Caco-2 (cell line): ENCODE measurements around the gene KIF1A. TPM values are rescaled to one million over a fixed set of nuclear protein-coding genes. Genes with fewer than 3 reads are reported as not detected.

Experiments used
- BruUV-seq: library from RNA; stranded (reverse); fragments of 400-500 nt; replicated peaks from 2 replicates; lab custom pipeline; 2021; lab: Mats Ljungman, UMichigan
- CTCF ChIA-PET: fragments of 300-600 bp; sonication (Branson Sonifier 250); formaldehyde crosslinking; loops from one replicate; lab custom pipeline; 2022; ENCODE audit warnings: antibody characterized with exemption; lab: Charles Lee
- POLR2A ChIA-PET: fragments of 300-600 bp; sonication (Branson Sonifier 250); formaldehyde crosslinking; loops from one replicate; lab custom pipeline; 2022; ENCODE audit warnings: antibody characterized with exemption; lab: Charles Lee
- DNase-seq, 2 experiments: peaks; one replicate each; pipeline versions ENCODE4 v3.0.0 to v3.0.0-alpha.2; 2020 to 2022
- H3K27me3 ChIP-seq: replicated peaks from 2 replicates; pipeline ENCODE4 v1.6.0; 2011; ENCODE audit warnings: low read length; ENCODE audit not compliant: control insufficient read depth, insufficient read depth
- H3K36me3 ChIP-seq: 2 replicates; pipeline ENCODE4 v1.5.1; 2011; ENCODE audit warnings: low read length; ENCODE audit not compliant: control insufficient read depth, insufficient read depth
- H3K4me1 ChIP-seq: fragments of 250-450 bp; sonication (Bioruptor Pico); 2 replicates; pipeline ENCODE4 v1.5.1; 2020; ENCODE audit warnings: mild to moderate bottlenecking
- H3K4me3 ChIP-seq: 2 replicates; pipeline ENCODE4 v1.5.1; 2011; ENCODE audit warnings: low read depth, mild to moderate bottlenecking, control low read depth, low read length
- H3K9me3 ChIP-seq: fragments of 250-450 bp; sonication (Bioruptor Pico); 2 replicates; pipeline ENCODE4 v1.5.1; 2020; ENCODE audit warnings: mild to moderate bottlenecking, moderate library complexity
- H3K27ac Mint-ChIP-seq: one replicate; pipeline ENCODE4 v1.8.0; 2022; ENCODE audit warnings: mixed read lengths; ENCODE audit not compliant: unreplicated experiment
- H3K27me3 Mint-ChIP-seq: one replicate; pipeline ENCODE4 v1.8.0; 2022; ENCODE audit warnings: mixed read lengths; ENCODE audit not compliant: insufficient read depth, unreplicated experiment
- H3K36me3 Mint-ChIP-seq: one replicate; pipeline ENCODE4 v1.8.0; 2022; ENCODE audit warnings: mild to moderate bottlenecking, mixed read lengths; ENCODE audit not compliant: insufficient read depth, unreplicated experiment
- H3K4me1 Mint-ChIP-seq: one replicate; pipeline ENCODE4 v1.8.0; 2022; ENCODE audit warnings: low read depth, mixed read lengths; ENCODE audit not compliant: unreplicated experiment
- H3K4me3 Mint-ChIP-seq: one replicate; pipeline ENCODE4 v1.8.0; 2022; ENCODE audit warnings: mild to moderate bottlenecking, moderate library complexity, mixed read lengths; ENCODE audit not compliant: unreplicated experiment
- H3K9me3 Mint-ChIP-seq: one replicate; pipeline ENCODE4 v1.8.0; 2022; ENCODE audit warnings: mixed read lengths; ENCODE audit not compliant: unreplicated experiment
- CTCF ChIP-seq, 2 experiments: fragments of 200-600 bp in 1 of 2; IDR thresholded peaks; 1 replicate in 1 of 2; 2 replicates in 1 of 2; pipeline versions ENCODE4 v1.5.1 to v1.8.0; 2011 to 2022; ENCODE audit warnings: antibody characterized with exemption in 1 of 2, control low read depth in 1 of 2, inconsistent platforms in 1 of 2, low read depth in 1 of 2, low read length in 1 of 2, mild to moderate bottlenecking in 1 of 2, moderate library complexity in 1 of 2; ENCODE audit not compliant: insufficient read depth in 1 of 2, severe bottlenecking in 1 of 2, unreplicated experiment in 1 of 2
- intact Hi-C: fragments of 100-400 bp; cut with micrococcal nuclease; formaldehyde crosslinking; loops from one replicate; pipeline ENCODE4 v1.10.0; 2022; ENCODE audit not compliant: unreplicated experiment
- total RNA-seq: library from RNA; stranded (reverse); gene quantifications from 2 replicates; pipeline ENCODE4 v1.2.3, GENCODE V29; 2022

The KIF1A gene
- total RNA-seq, 1 experiment from 2014 or later: 33.1 TPM

GRCh38 chr2:240747256-240747655, 72.8 kb downstream of the KIF1A start:
- Histone ChIP-seq H3K4me3 (no peak overlapping the region), H3K27me3 (no peaks in the 10 kb centered on the region), H3K36me3 (no peaks in the 10 kb centered on the region), H3K4me1 (no peaks in the 10 kb centered on the region), H3K9me3 (no peaks in the 10 kb centered on the region)
- Mint-ChIP-seq H3K27me3 (no peaks in the 10 kb centered on the region), H3K9me3 (no peaks in the 10 kb centered on the region), H3K4me1 (no peaks in the 10 kb centered on the region), H3K27ac (no peak overlapping the region), H3K4me3 (no peak overlapping the region), H3K36me3 (peaks cover 4% of the 10 kb centered on the region)
- TF ChIP-seq CTCF (IDR thresholded peaks at IDR 0.05; ENCODE audit: insufficient read depth in 1 of 2, low read depth in 1 of 2, low read length in 1 of 2, severe bottlenecking in 1 of 2, unreplicated experiment in 1 of 2): no peak
- ChIA-PET POLR2A (no interaction called here), CTCF (no interaction called here)
- BruUV-seq: no TSS peak
- intact Hi-C loops: no loop called here
- DNase-seq: no peak

- no peaks in the 10 kb centered on the region for H3K27me3 Mint-ChIP-seq
- Histone ChIP-seq H3K4me3 (no peak overlapping the region), H3K36me3 (no peaks in the 10 kb centered on the region), H3K9me3 (no peaks in the 10 kb centered on the region), H3K4me1 (no peaks in the 10 kb centered on the region), H3K27me3 (no peaks in the 10 kb centered on the region)
- no peak overlapping the region for H3K27ac Mint-ChIP-seq
- peaks cover 4% of the 10 kb centered on the region for H3K36me3 Mint-ChIP-seq
- no TSS peak for BruUV-seq
- intact Hi-C loops: no loop called here
- CTCF ChIA-PET: no interaction called here
- H3K4me1 Mint-ChIP-seq: no peaks in the 10 kb centered on the region
- TF ChIP-seq CTCF (IDR thresholded peaks at IDR 0.05; ENCODE audit: insufficient read depth in 1 of 2, low read depth in 1 of 2, low read length in 1 of 2, severe bottlenecking in 1 of 2, unreplicated experiment in 1 of 2): no peak
- H3K9me3 Mint-ChIP-seq: no peaks in the 10 kb centered on the region
- H3K4me3 Mint-ChIP-seq: no peak overlapping the region
- POLR2A ChIA-PET: no interaction called here
- no peak for DNase-seq
These were observed 73.3 kb downstream of the KIF1A start for GRCh38 chr2:240746671-240747070.

GRCh38 chr2:240745962-240746361, 74.1 kb downstream of the KIF1A start:
- H3K27me3 ChIP-seq: no peaks in the 10 kb centered on the region
- Mint-ChIP-seq H3K4me1 (no peaks in the 10 kb centered on the region), H3K9me3 (no peaks in the 10 kb centered on the region), H3K4me3 (no peak overlapping the region), H3K27me3 (no peaks in the 10 kb centered on the region), H3K36me3 (peaks cover 4% of the 10 kb centered on the region), H3K27ac (no peak overlapping the region)
- CTCF ChIA-PET: no interaction called here
- no peak for TF ChIP-seq CTCF (IDR thresholded peaks at IDR 0.05; ENCODE audit: insufficient read depth in 1 of 2, low read depth in 1 of 2, low read length in 1 of 2, severe bottlenecking in 1 of 2, unreplicated experiment in 1 of 2)
- no peak for DNase-seq
- H3K36me3 ChIP-seq: no peaks in the 10 kb centered on the region
- BruUV-seq: no TSS peak
- intact Hi-C loops: no loop called here
- no peaks in the 10 kb centered on the region for H3K4me1 ChIP-seq
- H3K9me3 ChIP-seq: no peaks in the 10 kb centered on the region
- POLR2A ChIA-PET: no interaction called here
- H3K4me3 ChIP-seq: no peak overlapping the region
